ENCODE data around the gene KRTAP9-6.
"Not testable (repeated sequence)": the region's sequence is repeated elsewhere in the genome, so short reads cannot be mapped to it uniquely, and the experiment has no call there.

KRTAP9-6 gene

GRCh38 chr17:41265078-41265477 is at the start of gene KRTAP9-6:
TSS of gene KRTAP9-6 (plus strand) at chr17:41265378. CDS start at chr17:41265378, 0 bp downstream.
- no peak for FAIRE-seq

DNA sequence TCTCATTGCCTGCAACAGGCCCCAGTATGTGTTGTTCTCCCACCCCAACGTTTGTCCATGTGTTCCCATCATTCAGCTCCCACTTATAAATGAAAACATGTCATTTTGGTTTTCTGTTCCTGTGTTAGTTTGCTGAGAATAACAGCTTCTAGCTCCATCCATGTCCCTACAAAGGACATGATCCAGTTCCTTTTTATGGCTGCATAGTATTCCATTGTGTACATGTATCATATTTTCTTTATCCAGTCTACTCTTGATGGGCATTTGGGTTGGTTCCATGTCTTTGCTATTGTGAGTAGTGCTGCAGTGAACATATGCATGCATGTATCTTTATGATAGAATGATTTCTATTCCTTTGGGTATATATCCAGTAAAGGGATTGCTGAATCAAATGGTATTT is 49.5 kb upstream of the KRTAP9-6 start:
- no peak for FAIRE-seq

DNA sequence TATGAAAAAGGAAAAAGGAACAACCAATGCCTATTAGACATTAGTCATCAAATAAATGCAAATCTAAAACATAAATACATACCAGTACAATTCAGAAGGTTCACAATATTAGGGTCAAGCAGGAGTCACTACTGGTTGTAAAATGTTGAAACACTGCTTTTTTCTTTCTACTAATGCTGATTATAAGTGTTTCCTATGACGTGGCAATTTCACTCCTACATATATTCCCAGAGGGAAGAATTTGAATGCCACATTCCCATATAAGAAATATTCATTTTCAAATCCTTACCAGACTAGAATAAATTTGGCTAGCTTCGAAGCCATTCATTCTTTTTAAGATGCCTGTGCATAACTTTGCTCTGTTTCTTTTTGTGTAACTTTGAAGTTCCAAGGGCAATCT is 41.4 kb upstream of the KRTAP9-6 start:
- FAIRE-seq = no peak

DNA sequence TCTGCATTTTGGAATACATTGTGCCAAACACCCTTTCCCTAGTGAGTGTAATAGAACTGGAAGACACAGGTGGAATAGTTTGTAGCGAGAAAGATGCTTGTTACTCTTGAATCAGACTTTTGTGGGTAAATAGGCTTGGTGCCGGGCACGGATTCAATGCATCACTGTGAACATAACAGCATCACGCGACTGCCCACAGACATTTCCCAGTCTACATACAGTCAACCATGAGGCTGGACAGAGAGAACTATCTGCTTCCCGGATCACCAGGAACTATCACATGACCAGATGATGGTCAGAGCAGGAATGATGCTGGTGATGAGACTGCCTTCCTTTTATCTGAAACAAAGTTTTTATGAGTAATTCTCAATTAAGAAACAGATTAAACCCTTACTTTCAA is 39.1 kb upstream of the KRTAP9-6 start:
- FAIRE-seq = no peak

DNA sequence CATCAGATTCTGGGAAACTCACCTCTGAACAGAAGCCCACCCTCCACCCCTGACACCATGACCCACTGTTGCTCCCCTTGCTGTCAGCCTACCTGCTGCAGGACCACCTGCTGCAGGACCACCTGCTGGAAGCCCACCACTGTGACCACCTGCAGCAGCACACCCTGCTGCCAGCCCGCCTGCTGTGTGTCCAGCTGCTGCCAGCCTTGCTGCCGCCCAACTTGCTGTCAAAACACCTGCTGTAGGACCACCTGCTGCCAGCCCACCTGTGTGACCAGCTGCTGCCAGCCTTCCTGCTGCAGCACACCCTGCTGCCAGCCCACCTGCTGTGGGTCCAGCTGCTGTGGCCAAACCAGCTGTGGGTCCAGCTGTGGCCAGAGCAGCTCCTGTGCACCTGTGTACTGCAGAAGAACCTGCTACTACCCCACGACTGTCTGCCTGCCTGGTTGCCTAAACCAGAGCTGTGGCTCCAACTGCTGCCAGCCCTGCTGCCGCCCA is 38.5 kb upstream of the KRTAP9-6 start, which contains the start of gene KRTAP9-2:
TSS of gene KRTAP9-2 (plus strand) at position 51 of the 498 bp plus-strand sequence. CDS start at position 58, 7 bp downstream.
- FAIRE-seq = not testable (repeated sequence)

- FAIRE-seq = no peak
Observed at GRCh38 chr17:41230094-41230493, 35.1 kb upstream of the KRTAP9-6 start.

DNA sequence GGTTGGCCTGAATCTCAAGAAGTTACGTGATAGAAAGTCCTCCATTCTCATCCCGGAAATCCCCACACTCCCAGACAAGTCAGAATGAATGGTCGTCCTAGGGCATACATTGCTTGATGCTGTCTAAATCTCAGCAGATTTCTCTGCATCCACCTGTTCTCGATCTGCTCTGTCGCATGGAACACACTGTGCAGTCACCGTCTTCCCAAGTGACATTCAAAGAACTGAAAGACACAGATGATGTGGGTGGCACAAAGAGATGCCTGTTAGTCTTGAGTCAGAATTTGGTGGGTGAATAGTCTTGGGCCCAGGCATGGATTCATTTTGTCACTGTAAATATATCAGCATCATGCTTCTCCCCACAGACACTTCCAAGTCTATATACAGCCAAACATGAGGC is 33.4 kb upstream of the KRTAP9-6 start:
- no peak for FAIRE-seq

- not testable (repeated sequence) for FAIRE-seq
Observed at GRCh38 chr17:41232399-41233105, 32.6 kb upstream of the KRTAP9-6 start, which contains the start of gene KRTAP9-3. TSS of gene KRTAP9-3 (plus strand) at chr17:41232449. CDS start at chr17:41232502, 53 bp downstream.

DNA sequence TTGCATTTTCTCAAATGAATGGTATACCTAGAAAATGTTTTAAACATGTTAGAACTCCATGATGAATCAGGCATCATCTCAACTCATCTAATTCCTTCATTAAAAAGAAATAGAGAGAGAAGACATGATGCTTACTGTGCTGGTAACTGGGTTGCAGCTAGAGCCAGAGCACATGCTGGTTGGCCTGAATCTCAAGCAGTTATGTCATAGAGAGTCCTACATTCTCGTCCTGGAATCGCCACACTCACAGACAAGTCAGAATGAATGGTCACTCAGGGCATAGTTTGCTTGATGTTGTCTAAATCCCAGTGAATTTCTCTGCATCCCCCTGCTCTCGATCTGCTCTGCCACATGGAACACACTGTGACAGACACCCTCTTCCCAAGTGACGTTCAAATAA is 28.1 kb upstream of the KRTAP9-6 start:
- FAIRE-seq = not testable (repeated sequence)

- not testable (repeated sequence) for FAIRE-seq
Observed at GRCh38 chr17:41237949-41238437, 27.2 kb upstream of the KRTAP9-6 start, which contains the start of gene KRTAP9-8. TSS of gene KRTAP9-8 (plus strand) at chr17:41237999. CDS start at chr17:41238052, 53 bp downstream.

DNA sequence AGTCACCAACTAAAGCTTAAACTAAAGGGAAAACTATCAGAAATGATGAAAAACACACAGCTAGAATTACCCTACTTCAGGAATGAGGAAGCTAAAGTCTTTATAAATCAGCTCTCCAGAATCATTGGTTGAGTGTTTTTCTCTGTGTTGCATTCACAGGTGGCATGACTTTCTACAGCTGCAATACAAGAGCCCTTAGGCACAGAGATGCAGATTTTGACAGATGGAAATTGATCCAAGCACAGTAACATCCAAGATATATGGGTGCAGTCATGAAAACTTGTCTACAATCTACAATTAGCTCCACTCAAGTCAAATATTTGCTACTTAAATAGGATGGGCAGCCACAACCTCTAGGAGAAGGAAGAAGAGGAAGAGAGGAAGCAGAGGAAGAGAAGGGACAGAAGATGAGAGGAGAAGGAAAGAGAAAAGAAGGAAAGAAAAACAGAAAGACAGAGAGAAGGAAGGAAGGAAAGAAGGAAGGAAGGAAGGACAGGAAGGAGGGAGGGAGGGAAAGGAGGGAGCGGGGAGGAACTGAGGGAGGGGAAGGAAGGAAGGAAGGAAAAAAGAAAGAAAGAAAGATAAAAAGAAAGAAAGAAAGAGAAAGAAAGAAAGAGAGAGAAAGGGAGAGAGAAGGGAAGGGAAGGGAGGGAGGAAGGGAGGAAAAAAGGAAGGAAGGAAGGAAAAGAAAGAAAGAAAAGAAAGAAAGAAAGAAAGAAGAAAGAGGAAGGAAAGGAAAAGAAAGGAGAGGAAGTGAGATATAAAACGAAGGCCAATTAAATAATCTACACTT is 18.0 kb upstream of the KRTAP9-6 start:
- FAIRE-seq = not testable (repeated sequence)

DNA sequence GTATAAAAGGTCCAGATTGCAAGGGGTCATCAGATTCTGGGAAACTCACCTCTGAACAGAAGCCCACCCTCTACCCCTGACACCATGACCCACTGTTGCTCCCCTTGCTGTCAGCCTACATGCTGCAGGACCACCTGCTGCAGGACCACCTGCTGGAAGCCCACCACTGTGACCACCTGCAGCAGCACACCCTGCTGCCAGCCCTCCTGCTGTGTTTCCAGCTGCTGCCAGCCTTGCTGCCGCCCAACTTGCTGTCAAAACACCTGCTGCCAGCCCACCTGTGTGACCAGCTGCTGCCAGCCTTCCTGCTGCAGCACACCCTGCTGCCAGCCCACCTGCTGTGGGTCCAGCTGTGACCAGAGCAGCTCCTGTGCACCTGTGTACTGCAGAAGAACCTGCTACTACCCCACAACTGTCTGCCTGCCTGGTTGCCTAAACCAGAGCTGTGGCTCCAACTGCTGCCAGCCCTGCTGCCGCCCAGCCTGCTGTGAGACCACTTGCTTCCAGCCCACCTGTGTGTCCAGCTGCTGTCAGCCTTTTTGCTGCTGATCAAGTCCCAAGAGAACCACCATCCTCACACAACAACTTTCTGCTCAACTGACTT is 15.4 kb upstream of the KRTAP9-6 start, which contains the start of gene KRTAP9-4:
TSS of gene KRTAP9-4 (plus strand) at position 51 of the 604 bp plus-strand sequence. CDS start at position 85, 34 bp downstream.
- FAIRE-seq = not testable (repeated sequence)

- no peak for FAIRE-seq
Observed at GRCh38 chr17:41251261-41251660, 13.9 kb upstream of the KRTAP9-6 start.

- FAIRE-seq = no peak
Observed at GRCh38 chr17:41254861-41255260, 10.3 kb upstream of the KRTAP9-6 start.

DNA sequence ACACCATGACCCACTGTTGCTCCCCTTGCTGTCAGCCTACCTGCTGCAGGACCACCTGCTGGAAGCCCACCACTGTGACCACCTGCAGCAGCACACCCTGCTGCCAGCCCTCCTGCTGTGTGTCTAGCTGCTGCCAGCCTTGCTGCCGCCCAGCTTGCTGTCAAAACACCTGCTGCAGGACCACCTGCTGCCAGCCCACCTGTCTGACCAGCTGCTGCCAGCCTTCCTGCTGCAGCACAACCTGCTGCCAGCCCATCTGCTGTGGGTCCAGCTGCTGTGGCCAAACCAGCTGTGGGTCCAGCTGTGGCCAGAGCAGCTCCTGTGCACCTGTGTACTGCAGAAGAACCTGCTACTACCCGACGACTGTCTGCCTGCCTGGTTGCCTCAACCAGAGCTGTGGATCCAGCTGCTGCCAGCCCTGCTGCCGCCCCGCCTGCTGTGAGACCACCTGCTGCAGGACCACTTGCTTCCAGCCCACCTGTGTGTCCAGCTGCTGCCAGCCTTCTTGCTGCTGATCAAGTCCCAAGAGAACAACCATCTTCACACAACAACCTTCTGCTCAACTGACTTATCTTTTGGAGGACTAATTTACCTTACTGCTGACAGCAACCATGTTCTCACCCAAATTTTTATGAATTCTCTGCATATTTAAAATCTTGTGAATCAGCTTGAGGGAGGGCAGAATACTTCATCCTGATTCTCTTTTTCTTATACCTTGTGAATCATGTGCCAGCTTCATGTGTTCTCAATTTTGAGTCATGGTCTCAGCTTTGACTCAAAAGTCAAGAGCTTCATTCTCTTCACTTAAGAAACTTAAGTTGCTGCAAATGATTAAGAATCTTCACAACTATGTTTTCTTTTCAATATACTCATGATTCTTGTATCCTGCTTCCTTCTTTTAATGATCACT is 9.5 kb upstream of the KRTAP9-6 start, which contains the start of gene KRTAP9-9:
TSS of gene KRTAP9-9 (plus strand) at position 4 of the 910 bp plus-strand sequence.
- not testable (repeated sequence) for FAIRE-seq

DNA sequence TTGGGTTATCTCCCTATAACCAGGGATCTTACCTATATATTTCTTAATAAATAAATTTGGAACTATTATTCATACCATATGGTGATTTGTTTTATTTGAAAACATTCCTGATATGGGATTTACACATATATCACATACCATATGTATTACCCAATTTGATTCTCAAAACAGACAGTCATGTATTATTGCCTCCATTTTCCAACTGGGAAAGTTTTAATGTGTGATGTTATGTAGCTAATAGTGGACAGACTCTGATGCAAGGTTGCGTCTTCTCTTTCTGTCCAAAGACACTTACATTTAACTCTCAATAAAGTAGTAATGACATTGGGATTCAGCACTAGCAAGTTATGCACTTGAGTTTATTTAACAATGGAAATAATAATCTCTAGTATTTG is 8.9 kb upstream of the KRTAP9-6 start:
- no peak for FAIRE-seq

DNA sequence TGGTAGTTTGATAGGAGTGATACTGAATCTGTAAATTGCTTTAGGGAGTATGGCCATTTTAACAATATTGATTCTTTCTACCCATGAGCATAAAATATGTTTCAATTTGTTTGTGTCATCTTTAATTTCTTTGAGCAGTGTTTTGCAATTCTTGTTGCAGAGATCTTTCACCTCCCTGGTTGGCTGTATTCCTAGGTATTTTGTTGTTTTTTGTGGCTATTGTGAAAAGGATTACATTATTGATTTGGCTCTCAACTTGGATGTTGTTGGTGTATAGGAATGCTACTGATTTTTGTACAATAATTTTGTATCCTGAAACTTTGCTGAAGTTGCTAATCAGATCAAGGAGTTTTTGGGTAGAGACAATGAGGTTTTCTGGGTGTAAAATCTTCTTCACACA is 6.8 kb upstream of the KRTAP9-6 start:
- FAIRE-seq = no peak

- no peak for FAIRE-seq
Observed at GRCh38 chr17:41263212-41263611, 2.0 kb upstream of the KRTAP9-6 start.

- no peak for FAIRE-seq
Observed at GRCh38 chr17:41264599-41264998, 579 bp upstream of the KRTAP9-6 start.

GRCh38 chr17:41267711-41268110 is 2.5 kb downstream of the KRTAP9-6 start:
- no peak for FAIRE-seq

- not testable (repeated sequence) for FAIRE-seq
Observed at GRCh38 chr17:41271323-41271722, 6.1 kb downstream of the KRTAP9-6 start.
